ENCODE results near the gene MAPK8IP3.
"Not testable (repeated sequence)": the region's sequence is repeated elsewhere in the genome, so short reads cannot be mapped to it uniquely, and the experiment has no call there.

MAPK8IP3 gene

GRCh38 chr16:1788095-1788707, 82.2 kb downstream of the MAPK8IP3 start:
- no peak for DNase-seq
- intact Hi-C loops (cut with DNase I): no loop called here

GRCh38 chr16:1788708-1789100, 82.7 kb downstream of the MAPK8IP3 start:
- intact Hi-C loops (cut with DNase I): no loop called here
- DNase-seq: no peak

- DNase-seq: no peak
- intact Hi-C loops (cut with DNase I): no loop called here
These were observed 83.6 kb downstream of the MAPK8IP3 start for GRCh38 chr16:1789643-1790045.

- DNase-seq: no peak
- intact Hi-C loops (cut with DNase I): no loop called here
These were observed 84.2 kb downstream of the MAPK8IP3 start for GRCh38 chr16:1790261-1790610.

GRCh38 chr16:1790611-1791255, 84.7 kb downstream of the MAPK8IP3 start:
- DNase-seq: no peak
- intact Hi-C loops (cut with DNase I): no loop called here

GRCh38 chr16:1791256-1791942, 85.4 kb downstream of the MAPK8IP3 start:
- no peak for DNase-seq

GRCh38 chr16:1791943-1792812, 86.2 kb downstream of the MAPK8IP3 start:
- intact Hi-C loops (cut with DNase I): no loop called here
- DNase-seq: no peak

More at GRCh38 chr16:1791256-1791942, 85.4 kb downstream of the MAPK8IP3 start:
- intact Hi-C loops (cut with DNase I): no loop called here

- intact Hi-C loops (cut with DNase I): no loop called here
- DNase-seq: no peak
These were observed 87.0 kb downstream of the MAPK8IP3 start for GRCh38 chr16:1792836-1793577.

GRCh38 chr16:1793578-1794220, 87.7 kb downstream of the MAPK8IP3 start, which contains the start of gene IGFALS:
Gene IGFALS, minus strand, starts transcription at chr16:1793705. Its CDS starts 53 bp downstream, at chr16:1793652.
- DNase-seq: no peak
- intact Hi-C loops (cut with DNase I): no loop called here

GRCh38 chr16:1794221-1794871, 88.4 kb downstream of the MAPK8IP3 start:
- intact Hi-C loops (cut with DNase I): no loop called here
- DNase-seq: no peak

GRCh38 chr16:1794908-1795666, 89.1 kb downstream of the MAPK8IP3 start:
- DNase-seq: no peak
- intact Hi-C loops (cut with DNase I): no loop called here

GRCh38 chr16:1799263-1799662, 93.3 kb downstream of the MAPK8IP3 start:
- intact Hi-C loops (cut with DNase I); DNase-seq: not testable (repeated sequence)

GRCh38 chr16:1800701-1801100, 94.7 kb downstream of the MAPK8IP3 start:
- intact Hi-C loops (cut with DNase I): no loop called here
- no peak for DNase-seq

- no peak for DNase-seq
- intact Hi-C loops (cut with DNase I): no loop called here
These were observed 101.6 kb downstream of the MAPK8IP3 start for GRCh38 chr16:1807626-1808025.

GRCh38 chr16:1808691-1809090, 102.7 kb downstream of the MAPK8IP3 start:
- intact Hi-C loops (cut with DNase I): no loop called here
- no peak for DNase-seq

GRCh38 chr16:1809281-1809801, 103.3 kb downstream of the MAPK8IP3 start:
- intact Hi-C loops (cut with DNase I): no loop called here
- DNase-seq: no peak

GRCh38 chr16:1810106-1810505, 104.1 kb downstream of the MAPK8IP3 start:
- intact Hi-C loops (cut with DNase I): no loop called here
- no peak for DNase-seq

All from head of caudate nucleus (tissue), 42 donors.